Spinal cord (tissue), 10 donors: ENCODE data around the gene CCDC14. TPM values are rescaled to one million over a fixed set of nuclear protein-coding genes. Genes with fewer than 3 reads are reported as not detected.
"Not testable (repeated sequence)": the region's sequence is repeated elsewhere in the genome, so short reads cannot be mapped to it uniquely, and the experiment has no call there.

Experiments
- DNase-seq, 6 donors: peaks; one replicate each; pipeline versions ENCODE4 v3.0.0 to v3.0.0-alpha.2; 2013 to 2015; ENCODE audit warnings: low spot score in 6 of 6, low read depth in 4 of 6
- H3K27ac ChIP-seq: one replicate; pipeline ENCODE4 v1.5.1; 2013; ENCODE audit warnings: low read depth, low read length, control low read depth
- H3K27me3 ChIP-seq: one replicate; pipeline ENCODE4 v1.6.1; 2013; ENCODE audit warnings: low read length; ENCODE audit not compliant: control insufficient read depth, insufficient read depth
- H3K36me3 ChIP-seq: one replicate; pipeline ENCODE4 v1.6.1; 2013; ENCODE audit warnings: low read length; ENCODE audit not compliant: control insufficient read depth, insufficient read depth
- H3K4me1 ChIP-seq: one replicate; pipeline ENCODE4 v1.6.1; 2013; ENCODE audit warnings: low read length; ENCODE audit not compliant: control insufficient read depth, insufficient read depth
- H3K4me3 ChIP-seq: one replicate; pipeline ENCODE4 v1.5.1; 2013; ENCODE audit warnings: low read depth, low read length, control low read depth
- H3K9me3 ChIP-seq: one replicate; pipeline ENCODE4 v1.6.1; 2013; ENCODE audit warnings: low read length; ENCODE audit not compliant: control insufficient read depth, insufficient read depth
- WGBS: methylation state at CpG from one replicate; pipeline ENCODE4 v1.1.5; 2013; ENCODE audit warnings: missing lambda C conversion rate; ENCODE audit not compliant: insufficient coverage; 5-methylcytosine and 5-hydroxymethylcytosine counted together
- polyA plus RNA-seq, 2 donors: library from polyadenylated mRNA; unstranded; fragments of 120-200 nt; gene quantifications; one replicate each; pipeline ENCODE4 v1.2.1, GENCODE V29; 2013; ENCODE audit not compliant: insufficient read length in 2 of 2
- total RNA-seq, 2 donors: library from RNA; depleted of rRNA in 1 of 2; stranded (reverse); fragments of 120-200 nt in 1 of 2; fragments of >200 nt in 1 of 2; gene quantifications; one replicate each; pipeline versions ENCODE4 v1.2.3 to v1.2.4, GENCODE V29; 2013 to 2014
- donor health status: healthy.

Gene CCDC14
- total and polyA plus RNA-seq, 4 donors, result 66.4 to 94.6 (median 79.6) TPM

DNA sequence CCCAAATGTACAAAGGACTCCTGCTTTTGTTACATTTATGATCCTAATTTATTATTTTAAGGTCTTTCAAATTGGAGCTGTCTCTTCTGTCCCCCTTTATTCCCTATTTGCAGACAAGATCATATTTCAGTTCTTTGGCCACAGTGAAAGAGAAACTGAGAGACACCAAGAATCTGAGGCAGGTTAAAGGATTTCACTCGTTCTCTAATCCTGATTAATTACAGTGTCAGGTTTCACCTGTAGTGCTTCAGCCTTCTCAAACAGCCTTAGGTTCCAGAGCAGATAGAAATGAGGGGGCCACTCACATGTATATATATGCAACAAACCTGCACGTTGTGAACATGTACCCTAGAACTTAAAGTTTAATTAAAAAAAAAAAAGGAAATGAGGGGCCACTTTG is 6.2 kb upstream of the CCDC14 start:
- WGBS, result no CpG with 5 or more reads among the region's 2 CpGs
- H3K27ac ChIP-seq, H3K27me3 ChIP-seq: not testable (repeated sequence)

DNA sequence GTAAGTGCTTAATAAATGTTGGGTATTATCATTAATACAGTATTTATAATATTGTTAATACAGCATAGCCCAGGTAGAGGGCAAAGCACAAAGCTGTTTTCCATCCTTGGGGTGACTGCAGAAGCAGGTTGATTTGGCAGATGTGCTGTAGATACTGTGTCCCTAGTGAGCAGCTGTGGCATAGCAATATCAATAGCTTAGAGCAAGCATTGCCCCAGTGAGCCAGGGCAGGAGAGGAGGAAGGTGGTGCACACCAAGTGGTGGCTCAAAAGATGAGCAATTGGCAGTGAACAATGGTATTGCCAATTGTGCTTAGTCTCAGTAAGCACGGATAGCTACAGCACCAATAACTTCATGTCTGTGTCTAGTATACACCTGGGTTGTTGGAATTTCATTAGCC is 5.8 kb upstream of the CCDC14 start:
- H3K9me3 ChIP-seq, H3K4me1 ChIP-seq, DNase-seq, H3K27ac ChIP-seq, H3K4me3 ChIP-seq, H3K27me3 ChIP-seq, H3K36me3 ChIP-seq: not testable (repeated sequence)
- WGBS, result no CpG with 5 or more reads among the region's 1 CpG

More for the DNA sequence above, 6.2 kb upstream of the CCDC14 start:
- DNase-seq, H3K4me1 ChIP-seq, H3K4me3 ChIP-seq, H3K9me3 ChIP-seq, H3K36me3 ChIP-seq: not testable (repeated sequence)

DNA sequence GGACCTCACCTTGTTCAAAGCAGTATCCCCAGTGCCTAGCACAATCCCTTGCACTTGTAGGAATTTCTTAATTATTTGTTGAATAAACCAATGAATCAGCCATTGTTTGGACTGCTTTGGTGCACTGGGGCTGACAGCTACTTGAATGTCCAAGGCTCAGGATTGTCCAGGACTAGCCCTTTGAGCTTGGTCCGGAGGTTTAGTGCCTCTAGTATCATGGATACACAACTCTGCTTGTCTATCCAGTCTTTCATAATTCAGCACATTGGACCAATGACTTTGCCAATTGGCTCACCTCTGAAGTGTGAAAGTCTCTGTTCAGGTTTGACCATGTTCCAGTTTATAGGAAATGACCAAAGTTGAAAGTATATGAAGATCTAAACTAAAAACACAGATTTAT is 3.8 kb upstream of the CCDC14 start:
- not testable (repeated sequence) for H3K27me3 ChIP-seq, H3K4me1 ChIP-seq, DNase-seq, H3K9me3 ChIP-seq, H3K36me3 ChIP-seq, H3K4me3 ChIP-seq, H3K27ac ChIP-seq
- WGBS, result no CpG with 5 or more reads among the region's 1 CpG

DNA sequence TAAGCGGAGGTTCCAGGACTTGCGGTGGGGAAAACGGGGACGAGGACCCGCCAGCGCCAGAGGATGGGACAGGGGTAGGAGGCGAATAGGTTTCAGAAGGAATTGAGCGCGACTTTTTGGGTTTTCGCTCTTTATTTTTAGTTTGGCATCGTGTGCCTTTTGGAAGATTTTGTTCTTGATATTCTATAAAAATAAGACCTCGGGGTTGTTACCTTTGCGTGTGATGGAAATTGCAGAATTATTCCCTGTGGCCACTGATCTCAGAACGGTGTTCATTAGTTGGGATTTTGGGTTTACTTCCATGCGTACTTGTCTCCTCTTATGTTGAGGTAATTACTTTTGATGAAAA is 453 bp upstream of the CCDC14 start:
- 5% methylated on average over 14 of the region's 15 CpGs for WGBS
- Histone ChIP-seq H3K27ac (peak overlapping the region; percentile 78), H3K4me1 (no peaks in the 10 kb centered on the region)

DNA sequence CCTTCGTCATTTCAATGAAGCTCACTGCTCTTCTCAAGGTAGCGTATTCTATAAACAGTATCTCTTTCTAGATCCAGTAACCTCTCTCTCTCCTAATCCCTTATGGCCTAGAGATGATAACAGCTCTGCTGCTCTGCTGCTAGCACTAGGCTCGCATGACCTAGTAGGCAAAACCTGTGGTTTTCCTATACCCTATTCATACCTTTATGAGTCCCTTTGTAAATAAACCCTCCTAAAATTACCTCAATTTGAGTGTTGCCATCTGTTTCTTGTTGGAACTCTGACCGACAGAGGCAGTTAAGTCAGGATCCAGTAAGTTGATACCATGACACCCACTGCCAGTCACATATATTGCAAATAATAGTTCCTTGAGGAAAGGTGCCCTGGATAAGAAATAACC is 7.3 kb downstream of the CCDC14 start:
- WGBS, result 96% methylated on average over 3 of the region's 4 CpGs
- no peaks in the 10 kb centered on the region for H3K9me3 ChIP-seq
- no peaks in the 10 kb centered on the region for H3K4me1 ChIP-seq
- DNase-seq, result no peak
- no peak overlapping the region for H3K27ac ChIP-seq
- H3K36me3 ChIP-seq, result peaks cover 9% of the 10 kb centered on the region
- H3K4me3 ChIP-seq, result no peak overlapping the region
- H3K27me3 ChIP-seq, result no peaks in the 10 kb centered on the region

More for the DNA sequence above, 453 bp upstream of the CCDC14 start:
- H3K27me3 ChIP-seq, result no peaks in the 10 kb centered on the region
- peak overlapping the region; percentile 78 for H3K4me3 ChIP-seq
- no peaks in the 10 kb centered on the region for H3K36me3 ChIP-seq
- DNase-seq, result no peak
- H3K9me3 ChIP-seq, result no peaks in the 10 kb centered on the region

DNA sequence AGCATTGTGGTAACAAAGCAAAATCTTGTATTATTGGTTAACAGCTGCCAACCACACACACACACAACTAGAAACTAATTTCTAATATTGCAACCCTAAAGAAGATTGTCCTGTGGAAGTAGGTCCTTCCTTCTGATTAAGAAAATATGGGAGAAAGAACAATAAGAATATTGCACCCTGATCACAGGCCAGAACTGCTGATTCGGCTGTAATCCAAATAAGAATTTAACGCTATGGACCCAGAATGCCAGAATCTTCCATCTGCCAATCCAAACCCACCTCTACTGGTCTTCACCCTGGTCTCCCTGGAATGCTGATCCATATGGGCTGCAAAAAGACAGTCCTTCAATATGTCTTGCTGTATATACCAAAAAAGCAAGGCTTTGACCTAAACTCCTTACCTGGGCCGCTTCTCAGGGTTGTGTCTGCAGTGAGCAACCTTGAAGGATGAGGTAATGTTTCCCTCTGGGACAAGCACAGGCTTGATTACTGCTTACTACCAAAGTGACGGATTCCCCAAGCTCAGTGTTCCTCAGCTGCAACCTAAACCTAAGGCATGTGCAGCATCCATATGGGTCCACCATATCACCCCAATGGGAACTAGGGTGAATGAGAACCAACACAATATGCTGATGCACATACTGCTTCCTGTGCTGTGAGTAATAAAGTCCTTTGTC is 8.0 kb downstream of the CCDC14 start:
- DNase-seq, result no peak
- H3K36me3 ChIP-seq, result peaks cover 14% of the 10 kb centered on the region

DNA sequence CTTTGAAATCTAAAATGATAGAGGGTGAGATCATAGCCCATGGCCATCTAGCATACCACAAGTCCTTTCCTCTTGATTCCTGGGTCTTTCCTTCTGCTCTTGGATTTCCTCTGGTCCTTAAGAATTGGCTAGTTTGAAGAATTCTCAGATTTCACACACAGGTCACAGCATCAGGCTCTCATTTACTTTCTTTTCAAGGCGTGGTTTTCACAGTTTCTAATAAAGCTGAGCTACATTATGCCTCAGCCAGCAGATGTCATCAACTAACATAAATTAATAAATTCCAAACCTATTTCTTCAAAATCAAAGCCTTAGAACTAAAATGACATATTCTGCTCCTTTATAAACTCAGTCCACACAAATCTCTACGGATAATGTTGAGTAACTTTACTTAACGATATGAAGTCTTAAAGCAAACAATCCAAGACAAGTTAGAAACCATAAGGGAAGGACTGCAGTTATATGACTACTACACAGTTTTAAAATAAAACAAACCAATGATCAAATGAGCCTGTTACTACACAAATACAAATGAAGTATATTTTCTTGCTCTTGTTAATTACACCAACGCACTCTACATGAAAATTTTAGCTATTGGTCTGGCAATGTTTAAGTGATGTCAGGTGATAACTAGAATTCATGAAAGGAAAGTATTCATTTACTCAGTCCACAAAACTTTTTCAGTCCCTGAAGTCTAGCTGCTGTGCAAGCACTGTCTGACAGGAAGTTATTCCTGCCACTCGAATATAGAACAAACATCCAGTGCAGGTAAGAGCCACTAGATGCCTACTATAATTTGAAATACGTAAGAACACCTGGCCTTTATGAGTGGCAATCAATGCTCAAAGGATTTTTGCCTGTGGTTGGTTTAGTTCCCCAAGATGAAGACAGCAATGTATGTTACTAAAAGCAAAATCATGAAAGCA is 9.2 kb downstream of the CCDC14 start:
- DNase-seq, result no peak
- no peaks in the 10 kb centered on the region for H3K27me3 ChIP-seq
- H3K9me3 ChIP-seq, result no peaks in the 10 kb centered on the region
- no peak overlapping the region for H3K27ac ChIP-seq
- H3K4me3 ChIP-seq, result no peak overlapping the region
- 94% methylated on average over 2 of the region's 6 CpGs for WGBS
- no peaks in the 10 kb centered on the region for H3K4me1 ChIP-seq
- peaks cover 14% of the 10 kb centered on the region for H3K36me3 ChIP-seq

More for the DNA sequence above, 8.0 kb downstream of the CCDC14 start:
- H3K4me3 ChIP-seq, result no peak overlapping the region
- H3K27ac ChIP-seq, result no peak overlapping the region
- no peaks in the 10 kb centered on the region for H3K9me3 ChIP-seq
- 95% methylated on average over 4 of the region's 4 CpGs for WGBS
- H3K27me3 ChIP-seq, result no peaks in the 10 kb centered on the region
- no peaks in the 10 kb centered on the region for H3K4me1 ChIP-seq

DNA sequence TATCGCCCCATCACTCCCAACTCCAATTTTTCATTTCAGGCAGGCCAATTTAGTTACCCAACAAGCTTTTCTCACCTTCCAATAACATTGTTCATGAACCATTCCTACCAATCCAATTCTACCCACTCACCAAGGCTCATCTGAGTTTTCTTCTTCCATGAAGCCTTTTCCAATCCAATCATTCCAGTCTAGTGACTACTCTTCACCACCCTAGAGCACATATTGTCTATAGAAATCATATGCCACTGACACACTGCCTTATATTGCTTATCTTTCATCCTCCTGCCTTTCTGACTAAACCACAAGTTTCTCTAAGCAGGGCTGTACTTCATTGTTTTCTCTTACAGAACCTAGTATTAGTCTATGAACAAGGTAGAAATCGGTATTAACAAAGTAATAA is 11.4 kb downstream of the CCDC14 start:
- no peak overlapping the region for H3K27ac ChIP-seq
- no peak overlapping the region for H3K4me3 ChIP-seq
- H3K27me3 ChIP-seq, result no peaks in the 10 kb centered on the region
- no peaks in the 10 kb centered on the region for H3K9me3 ChIP-seq
- WGBS, result 100% methylated on average over 1 of the region's 2 CpGs
- H3K4me1 ChIP-seq, result no peaks in the 10 kb centered on the region
- no peak for DNase-seq
- peaks cover 14% of the 10 kb centered on the region for H3K36me3 ChIP-seq

DNA sequence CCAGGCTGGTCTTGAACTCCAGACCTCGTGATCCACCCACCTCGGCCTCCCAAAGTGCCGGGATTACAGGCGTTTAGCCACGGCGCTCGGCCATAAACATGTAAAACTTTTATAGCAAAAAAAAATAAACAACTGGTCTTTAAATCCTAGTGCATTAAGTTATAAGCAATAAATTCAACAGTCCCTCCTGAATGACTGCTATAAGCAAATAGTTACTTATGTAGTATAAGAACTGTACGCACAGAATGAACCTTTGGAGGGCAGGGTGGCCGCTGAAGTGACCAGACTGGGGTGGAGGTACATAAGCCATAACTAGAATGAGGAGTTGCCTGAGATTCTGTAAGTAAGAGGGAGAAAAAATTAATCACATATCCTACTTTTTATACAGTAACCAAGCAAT is 12.6 kb downstream of the CCDC14 start:
- Histone ChIP-seq H3K36me3 (peaks cover 13% of the 10 kb centered on the region), H3K4me1 (no peaks in the 10 kb centered on the region), H3K27ac (no peak overlapping the region), H3K9me3 (no peaks in the 10 kb centered on the region), H3K4me3 (no peak overlapping the region), H3K27me3 (no peaks in the 10 kb centered on the region)
- DNase-seq, result no peak
- WGBS, result no CpG with 5 or more reads among the region's 9 CpGs

DNA sequence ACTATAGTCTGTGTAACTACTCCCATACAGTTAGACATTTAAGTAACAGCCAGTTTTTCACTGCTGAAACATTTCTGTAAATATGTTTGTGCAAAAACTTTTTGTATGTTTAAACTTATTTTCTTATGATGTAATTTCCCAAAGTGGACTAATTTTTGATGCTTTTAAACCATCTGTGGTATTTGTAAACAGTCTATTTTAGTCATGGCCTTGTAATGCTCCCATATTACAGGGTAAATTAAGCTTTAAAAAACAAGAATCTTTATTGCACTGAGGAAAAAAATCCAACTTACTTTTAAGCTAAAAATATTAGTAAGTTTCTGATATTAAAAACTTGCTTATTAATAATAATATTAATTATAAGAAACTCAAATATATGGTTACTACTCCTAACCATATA is 13.5 kb downstream of the CCDC14 start:
- no peaks in the 10 kb centered on the region for H3K9me3 ChIP-seq
- no peaks in the 10 kb centered on the region for H3K27me3 ChIP-seq
- H3K4me3 ChIP-seq, result no peak overlapping the region
- H3K4me1 ChIP-seq, result no peaks in the 10 kb centered on the region
- DNase-seq, result no peak
- H3K36me3 ChIP-seq, result peaks cover 8% of the 10 kb centered on the region
- H3K27ac ChIP-seq, result no peak overlapping the region
